Limb (tissue), 2 donors: Measurements from ENCODE around the gene QKI.

Experiments
- DNase-seq, 2 donors: peaks; one replicate each; pipeline ENCODE4 v3.0.0-alpha.2; 2016; ENCODE audit errors: extremely low spot score in 2 of 2

QKI gene

DNA sequence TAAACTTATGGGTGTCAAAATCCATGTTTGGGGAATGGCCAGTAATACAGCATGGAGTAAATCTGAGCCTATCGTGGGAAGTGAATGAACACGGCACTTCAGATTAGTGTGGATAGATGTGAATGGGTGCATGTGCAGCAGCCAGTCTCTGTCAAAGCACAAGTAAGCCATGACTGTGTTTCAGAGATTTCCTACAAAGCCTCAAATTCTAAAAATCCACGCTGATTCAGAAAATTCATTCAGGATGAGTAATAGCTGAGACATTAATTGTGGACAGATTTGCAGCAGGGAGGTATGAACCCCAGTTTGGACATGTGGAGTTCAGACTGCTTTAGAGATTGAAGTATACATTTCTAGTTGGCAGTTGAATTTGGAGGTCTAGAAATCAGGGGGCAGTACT lies 115.1 kb downstream of the QKI start:
- no peak for DNase-seq

DNA sequence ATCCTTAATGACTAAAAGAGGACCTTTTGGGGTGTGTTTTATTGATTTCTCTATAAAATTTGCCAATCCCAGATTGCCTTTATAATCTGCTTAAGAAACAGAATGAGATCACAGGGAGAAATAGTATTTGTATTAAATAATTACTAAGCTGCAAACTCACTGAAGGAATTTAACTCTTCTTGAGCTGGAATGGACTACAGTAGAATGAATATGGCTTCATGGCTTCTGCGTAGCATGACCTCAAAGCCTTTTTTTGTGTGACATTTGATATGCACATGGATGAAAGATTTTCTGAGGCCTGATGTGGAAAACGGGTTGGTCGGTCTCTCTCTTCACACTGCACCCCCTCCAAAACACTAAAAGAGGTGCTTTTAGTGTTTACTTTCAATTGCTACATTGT lies 115.9 kb downstream of the QKI start:
- no peak for DNase-seq

GRCh38 chr6:163531122-163531521 lies 116.6 kb downstream of the QKI start:
- DNase-seq, result no peak

GRCh38 chr6:163532526-163533078 lies 118.1 kb downstream of the QKI start:
- no peak for DNase-seq

DNA sequence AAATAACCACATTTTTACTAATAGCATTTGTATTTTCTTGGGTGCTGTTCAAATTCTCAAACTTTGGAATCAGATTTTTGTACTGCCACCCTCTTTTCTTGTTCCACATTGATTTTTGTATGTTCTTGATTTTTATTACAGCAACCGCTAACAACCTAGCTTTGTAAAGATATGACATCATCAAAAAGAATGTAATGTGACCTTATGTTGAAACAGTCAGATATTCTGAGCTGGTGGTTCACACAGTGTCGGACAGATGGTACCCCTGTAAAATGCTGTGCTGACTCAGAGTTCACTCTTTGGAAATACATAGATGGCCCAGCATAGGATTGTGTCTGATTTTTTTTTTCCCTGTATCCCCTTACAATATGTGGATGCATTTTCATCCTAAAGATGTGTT lies 118.9 kb downstream of the QKI start:
- DNase-seq, result no peak

DNA sequence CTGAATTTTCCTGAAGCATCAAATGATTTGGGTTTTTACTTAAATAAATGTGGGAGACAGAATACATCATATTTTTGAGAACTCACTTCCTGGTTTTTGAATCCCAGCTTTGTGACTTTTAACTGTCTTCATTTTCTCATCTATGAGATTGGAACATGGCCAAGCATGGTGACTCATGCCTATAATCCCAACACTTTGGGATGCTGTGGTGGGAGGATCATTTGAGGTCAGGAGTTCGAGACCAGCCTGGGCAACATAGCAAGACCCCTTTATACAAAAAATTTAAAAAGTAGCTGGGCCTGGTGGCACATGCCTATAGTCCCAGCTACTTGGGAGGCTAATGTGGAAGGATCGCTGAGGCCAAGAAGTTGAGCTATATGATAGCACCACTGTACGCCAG lies 122.3 kb downstream of the QKI start:
- DNase-seq, result no peak

GRCh38 chr6:163538331-163538730 lies 123.8 kb downstream of the QKI start:
- DNase-seq, result no peak

DNA sequence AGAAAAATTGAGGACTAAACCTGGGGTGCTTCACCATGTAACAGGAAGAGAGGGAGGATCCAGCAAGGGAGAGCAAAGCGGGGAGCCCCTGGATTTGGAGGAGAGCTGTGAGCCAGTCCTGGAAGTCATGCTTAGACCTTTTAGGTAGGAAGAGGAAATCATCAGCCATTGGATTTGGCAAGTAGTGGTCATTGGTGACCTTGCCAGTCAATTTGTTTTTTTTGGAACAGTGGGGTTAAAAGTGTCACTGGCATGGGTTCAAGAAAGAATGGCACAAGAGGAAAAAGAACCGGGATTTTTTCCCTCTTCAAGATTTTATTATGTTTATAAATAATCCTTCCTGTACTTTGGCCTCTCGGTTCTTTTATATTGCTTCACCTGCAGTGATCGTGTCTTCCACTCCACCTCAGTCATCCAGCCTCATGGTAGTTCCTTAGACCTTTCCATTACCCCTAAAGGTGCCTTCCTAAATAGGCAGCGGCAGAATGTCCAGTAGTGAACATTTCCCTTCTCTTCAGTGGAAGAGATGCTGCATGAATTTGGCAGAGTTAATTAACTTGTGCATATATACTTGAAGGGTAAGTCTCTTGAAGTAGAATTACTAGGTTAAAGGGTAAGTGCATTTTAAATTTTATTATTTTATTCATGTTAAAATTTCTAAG lies 124.7 kb downstream of the QKI start:
- DNase-seq, result no peak

DNA sequence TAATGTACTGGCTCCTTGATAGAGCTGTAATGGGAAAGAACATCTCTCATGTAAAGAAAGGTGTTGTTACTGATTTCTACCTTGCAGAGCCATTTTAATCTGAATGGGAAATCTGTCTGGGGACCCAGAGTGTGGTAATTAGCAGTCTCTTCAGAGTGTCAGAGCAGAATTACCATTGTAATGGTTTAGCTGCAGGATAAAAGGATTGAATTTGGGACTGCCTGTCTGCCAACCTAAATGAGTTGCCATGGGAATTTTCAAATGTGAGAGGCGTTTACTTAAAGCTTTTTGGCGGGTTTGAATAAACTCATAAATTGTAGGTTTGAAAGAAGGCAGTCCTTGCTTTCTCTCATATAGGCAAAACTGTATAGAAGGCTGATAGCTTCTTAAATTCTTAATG lies 128.8 kb downstream of the QKI start:
- DNase-seq, result no peak

GRCh38 chr6:163545370-163545769 lies 130.9 kb downstream of the QKI start:
- DNase-seq, result no peak

GRCh38 chr6:163547287-163547686 lies 132.8 kb downstream of the QKI start:
- no peak for DNase-seq

DNA sequence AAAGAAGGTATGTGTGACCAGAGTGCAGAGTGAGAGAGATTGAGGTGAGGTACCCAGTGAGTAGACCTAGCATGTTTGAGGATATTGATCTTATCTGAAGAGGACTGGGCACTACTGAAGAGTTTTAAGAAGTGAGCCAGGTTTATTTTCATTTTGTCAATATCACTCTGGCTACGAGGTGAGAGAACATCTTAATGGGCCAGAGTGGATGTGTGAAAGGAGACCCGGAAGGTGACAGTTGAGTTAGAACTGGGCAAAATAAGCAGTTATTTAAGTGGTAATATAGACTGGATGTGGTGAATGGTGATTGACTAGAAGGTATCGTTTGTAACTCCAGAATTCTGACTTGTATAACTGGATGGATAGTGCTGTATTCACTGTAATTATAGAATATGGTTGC lies 134.1 kb downstream of the QKI start:
- DNase-seq, result no peak

GRCh38 chr6:163554032-163554431 lies 139.5 kb downstream of the QKI start:
- DNase-seq, result no peak

DNA sequence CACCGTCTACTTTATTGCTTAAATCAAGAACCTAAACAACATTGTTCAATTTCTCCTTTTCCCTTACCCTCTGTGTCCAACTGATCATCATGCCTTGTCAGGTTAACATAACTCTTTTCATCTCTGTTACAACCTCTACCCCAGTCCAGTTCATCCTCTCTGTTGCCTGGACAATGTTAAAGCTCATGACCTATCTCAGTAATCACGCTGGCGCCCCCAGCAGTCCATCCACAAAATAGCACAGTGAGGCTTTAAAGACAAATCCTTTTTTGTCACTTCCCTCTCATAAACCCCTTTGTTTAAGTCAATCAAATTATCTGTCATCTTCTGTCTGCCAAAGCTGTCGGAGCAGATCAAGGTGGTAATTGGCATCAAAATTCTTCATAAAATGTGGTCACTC lies 140.1 kb downstream of the QKI start:
- DNase-seq, result no peak

- no peak for DNase-seq
These were observed 145.1 kb downstream of the QKI start for GRCh38 chr6:163559661-163560060.

DNA sequence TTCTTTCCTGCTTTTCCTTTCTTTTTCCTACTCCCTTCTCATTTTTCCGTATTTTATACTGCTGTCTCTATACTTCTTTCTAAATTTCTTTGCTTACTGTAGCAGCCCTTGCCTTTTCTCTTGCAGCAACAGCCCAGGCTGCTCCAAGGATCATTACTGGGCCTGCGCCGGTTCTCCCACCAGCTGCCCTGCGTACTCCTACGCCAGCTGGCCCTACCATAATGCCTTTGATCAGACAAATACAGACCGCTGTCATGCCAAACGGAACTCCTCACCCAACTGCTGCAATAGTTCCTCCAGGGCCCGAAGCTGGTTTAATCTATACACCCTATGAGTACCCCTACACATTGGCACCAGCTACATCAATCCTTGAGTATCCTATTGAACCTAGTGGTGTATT lies 148.8 kb downstream of the QKI start:
- DNase-seq, result no peak

GRCh38 chr6:163564534-163564933 lies 150.0 kb downstream of the QKI start:
- DNase-seq, result no peak

- DNase-seq, result no peak
These were observed 150.6 kb downstream of the QKI start for GRCh38 chr6:163565140-163565539.

DNA sequence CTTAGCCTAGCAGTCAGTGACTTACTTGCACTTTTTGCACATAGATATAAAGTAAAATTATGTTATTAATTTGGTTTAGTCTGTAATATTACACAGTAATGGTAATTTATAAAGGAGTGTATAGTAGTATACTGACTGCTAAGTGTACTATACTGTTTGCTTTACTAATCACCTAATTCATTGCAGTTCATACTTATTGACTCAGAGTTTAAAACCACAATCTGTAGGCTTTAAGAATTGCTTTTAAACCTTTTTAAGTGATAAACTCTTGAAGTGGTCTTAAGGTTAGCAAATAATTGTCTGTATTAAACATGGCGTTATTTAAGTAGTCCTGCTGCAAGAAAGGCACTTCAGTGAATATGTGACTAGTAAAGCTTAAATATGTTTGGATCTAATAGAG lies 151.5 kb downstream of the QKI start:
- DNase-seq, result no peak

GRCh38 chr6:163568275-163568674 lies 153.8 kb downstream of the QKI start:
- DNase-seq, result no peak

DNA sequence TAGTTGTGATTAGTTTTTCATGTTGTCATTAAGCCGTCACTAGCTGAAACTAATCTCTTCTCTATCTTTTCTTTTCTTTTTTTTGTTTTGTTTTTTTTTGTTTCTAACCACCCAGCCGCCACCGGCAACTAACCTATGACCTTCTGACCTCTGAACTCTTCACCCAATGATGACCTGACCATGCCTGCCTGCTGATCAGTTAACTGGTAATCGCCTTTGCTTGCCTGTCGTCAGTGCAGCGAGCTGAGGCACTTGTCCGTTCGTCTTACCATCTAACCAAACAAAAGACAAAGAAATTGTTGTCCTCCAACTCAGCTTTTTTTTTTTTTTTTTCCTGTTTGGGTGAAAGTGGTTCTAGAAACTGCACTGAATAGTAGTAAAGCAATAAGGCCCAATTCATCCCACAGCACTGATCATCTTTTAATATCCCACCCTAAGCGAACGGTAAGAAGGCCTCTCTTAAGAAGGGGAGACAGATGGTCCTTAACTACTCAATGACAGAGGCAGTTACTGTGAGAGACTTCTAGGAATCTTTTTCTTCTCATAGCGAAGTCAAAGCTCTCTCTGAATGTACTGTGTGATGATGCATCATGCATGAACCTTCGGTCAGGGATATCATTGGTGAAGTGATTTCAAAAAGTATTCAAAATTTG lies 156.2 kb downstream of the QKI start:
- DNase-seq, result no peak

DNA sequence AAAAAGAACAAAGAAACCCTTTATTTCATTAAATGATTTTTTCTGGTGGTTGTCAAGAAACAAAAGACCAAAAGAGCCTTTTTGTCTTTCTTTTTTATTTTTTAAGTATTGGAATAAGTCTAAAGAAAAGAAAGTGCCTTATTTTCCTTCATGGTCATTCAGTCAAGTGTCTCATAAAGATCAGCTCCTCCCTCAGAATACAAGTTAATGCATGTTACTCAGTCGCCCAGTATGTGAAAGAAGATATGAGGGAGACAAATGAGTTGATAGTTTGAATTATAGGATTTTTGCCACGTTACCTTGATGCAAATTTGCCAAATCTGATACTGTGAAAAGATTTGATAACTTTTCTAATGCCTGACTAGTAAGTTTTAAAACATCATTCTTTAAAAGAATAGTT lies 157.2 kb downstream of the QKI start:
- no peak for DNase-seq

GRCh38 chr6:163572612-163573011 lies 158.1 kb downstream of the QKI start:
- DNase-seq, result no peak
